HepG2 (cell line): ENCODE results near the gene CTCF. TPM values are rescaled to one million over a fixed set of nuclear protein-coding genes. Genes with fewer than 3 reads are reported as not detected.

Experiments used
- ASH2L ChIP-seq: fragments of 300-600, 200-600 bp; sonication (generic); IDR thresholded peaks from 2 replicates; pipeline ENCODE4 v1.7.0; 2017; ENCODE audit warnings: low read depth, mild to moderate bottlenecking, moderate library complexity, mixed read lengths, low read length; ENCODE audit not compliant: insufficient read length
- BRCA1 ChIP-seq: sonication (generic); formaldehyde crosslinking; IDR thresholded peaks from 2 replicates; pipeline ENCODE4 v1.4.0; 2020; ENCODE audit warnings: missing genetic modification reagents
- GABPA ChIP-seq, 2 experiments: IDR thresholded peaks; 2 replicates each; pipeline ENCODE4 v1.6.1; 2011 to 2016; ENCODE audit warnings: low read depth in 2 of 2, low read length in 1 of 2, missing biosample characterization in 1 of 2, missing genetic modification characterization in 1 of 2
- GABPB1 ChIP-seq: IDR thresholded peaks from 2 replicates; pipeline ENCODE4 v1.6.1; 2016; ENCODE audit warnings: mild to moderate bottlenecking, missing genetic modification reagents, moderate library complexity, missing compliant biosample characterization
- HNRNPLL ChIP-seq: fragments of 200-400 bp; formaldehyde crosslinking; IDR thresholded peaks from 2 replicates; pipeline ENCODE4 v1.6.1; 2017; ENCODE audit warnings: mild to moderate bottlenecking, low read depth, low read length; ENCODE audit not compliant: poor library complexity, severe bottlenecking
- NFRKB ChIP-seq: fragments of 450-650 bp; IDR thresholded peaks from 2 replicates; pipeline ENCODE4 v1.6.1; 2017
- SALL1 ChIP-seq: sonication (generic); formaldehyde crosslinking; IDR thresholded peaks from 2 replicates; pipeline ENCODE4 v1.8.0; 2022; ENCODE audit warnings: mild to moderate bottlenecking, missing genetic modification reagents
- TFDP1 ChIP-seq: IDR thresholded peaks from 2 replicates; pipeline ENCODE4 v1.6.1; 2016; ENCODE audit warnings: missing compliant biosample characterization, missing genetic modification reagents, borderline replicate concordance
- TGIF2 ChIP-seq: IDR thresholded peaks from 2 replicates; pipeline ENCODE4 v1.6.1; 2016; ENCODE audit warnings: control low read depth, missing compliant biosample characterization
- THYN1 ChIP-seq: sonication (generic); formaldehyde crosslinking; IDR thresholded peaks from 2 replicates; pipeline ENCODE4 v1.8.1; 2023; ENCODE audit warnings: low read depth, mild to moderate bottlenecking, moderate library complexity, missing genetic modification reagents, borderline replicate concordance
- TP53 ChIP-seq: sonication (generic); formaldehyde crosslinking; conservative IDR thresholded peaks from 2 replicates; pipeline ENCODE4 v1.4.0; 2020; ENCODE audit warnings: missing genetic modification reagents
- XBP1 ChIP-seq: sonication (generic); formaldehyde crosslinking; IDR thresholded peaks from 2 replicates; pipeline ENCODE4 v1.5.0; 2020; ENCODE audit warnings: missing genetic modification reagents
- ZNF441 ChIP-seq: sonication (generic); formaldehyde crosslinking; IDR thresholded peaks from 2 replicates; pipeline ENCODE4 v1.7.0; 2021; ENCODE audit warnings: missing genetic modification reagents, borderline replicate concordance
- ZNF746 ChIP-seq: sonication (generic); formaldehyde crosslinking; IDR thresholded peaks from 2 replicates; pipeline ENCODE4 v1.8.0; 2022; ENCODE audit warnings: mild to moderate bottlenecking, missing genetic modification reagents
- polyA plus RNA-seq, 8 experiments: library from polyadenylated mRNA; depleted of rRNA in 3 of 8; stranded (reverse) in 7 of 8; unstranded in 1 of 8; fragments of >200 nt; fragmentation: Illumina TruSeq in 4 of 8; extraction: Trizol in 4 of 8; gene quantifications; 2 replicates each; pipeline versions ENCODE4 v1.2.1 to v1.2.3, GENCODE V29; 2011 to 2016; ENCODE audit warnings: low read depth in 4 of 8, missing spikeins in 1 of 8, mixed read lengths in 1 of 8; ENCODE audit not compliant: insufficient read depth in 1 of 8
- total RNA-seq, 5 experiments: library from RNA; depleted of rRNA; stranded (reverse); fragments of >200 nt; fragmentation: Illumina TruSeq; extraction: Trizol; gene quantifications; 2 replicates each; pipeline ENCODE4 v1.2.3, GENCODE V29; 2016; ENCODE audit warnings: low read depth in 1 of 5
- TF ChIP-seq, protein P1 (sequence below): sonication (generic); formaldehyde crosslinking; IDR thresholded peaks from 2 replicates; pipeline ENCODE4 v1.5.1; 2020; ENCODE audit warnings: missing genetic modification reagents, mild to moderate bottlenecking, borderline replicate concordance
- TF ChIP-seq, protein P2 (sequence below): sonication (generic); formaldehyde crosslinking; IDR thresholded peaks from 2 replicates; pipeline ENCODE4 v1.5.0; 2020; ENCODE audit warnings: mild to moderate bottlenecking, missing genetic modification reagents, borderline replicate concordance
- TF ChIP-seq, protein P3 (sequence below): sonication (generic); formaldehyde crosslinking; IDR thresholded peaks from 2 replicates; pipeline ENCODE4 v1.5.0; 2020; ENCODE audit warnings: missing genetic modification reagents
- TF ChIP-seq, protein P4 (sequence below): IDR thresholded peaks from 2 replicates; pipeline ENCODE4 v1.6.1; 2012; ENCODE audit warnings: inconsistent platforms

Gene CTCF
- total and polyA plus RNA-seq, 2 of the 13 experiments (the other 11 are each of a cell fraction or from before 2014, with no cell fraction given), result 19.5 to 37.5 TPM

- TF ChIP-seq, protein P1, sequence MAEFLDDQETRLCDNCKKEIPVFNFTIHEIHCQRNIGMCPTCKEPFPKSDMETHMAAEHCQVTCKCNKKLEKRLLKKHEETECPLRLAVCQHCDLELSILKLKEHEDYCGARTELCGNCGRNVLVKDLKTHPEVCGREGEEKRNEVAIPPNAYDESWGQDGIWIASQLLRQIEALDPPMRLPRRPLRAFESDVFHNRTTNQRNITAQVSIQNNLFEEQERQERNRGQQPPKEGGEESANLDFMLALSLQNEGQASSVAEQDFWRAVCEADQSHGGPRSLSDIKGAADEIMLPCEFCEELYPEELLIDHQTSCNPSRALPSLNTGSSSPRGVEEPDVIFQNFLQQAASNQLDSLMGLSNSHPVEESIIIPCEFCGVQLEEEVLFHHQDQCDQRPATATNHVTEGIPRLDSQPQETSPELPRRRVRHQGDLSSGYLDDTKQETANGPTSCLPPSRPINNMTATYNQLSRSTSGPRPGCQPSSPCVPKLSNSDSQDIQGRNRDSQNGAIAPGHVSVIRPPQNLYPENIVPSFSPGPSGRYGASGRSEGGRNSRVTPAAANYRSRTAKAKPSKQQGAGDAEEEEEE (CRISPR knock-in tag), result no peak
- TF ChIP-seq TP53 (CRISPR knock-in tag) (no peak), NFRKB (no peak), TGIF2 (CRISPR knock-in tag) (0 out of 2 replicates have a peak, but pooled peaks have one; percentile 20), GABPB1 (CRISPR knock-in tag) (peak; percentile 87), ZNF441 (CRISPR knock-in tag) (peak; percentile 66; the same call in 1 of the 2 replicates), ASH2L (peak; percentile 53), THYN1 (CRISPR knock-in tag) (no peak), GABPA (IDR thresholded peaks at IDR 0.05; ENCODE audit: low read depth, low read length) (peak; percentile 35), GABPA (CRISPR knock-in tag; IDR thresholded peaks at IDR 0.05; ENCODE audit: low read depth) (peak; percentile 44; the same call in 1 of the 2 replicates), HNRNPLL (peak; percentile 63), BRCA1 (CRISPR knock-in tag) (no peak), TFDP1 (CRISPR knock-in tag) (peak; percentile 50; the same call in 1 of the 2 replicates), XBP1 (no peak), SALL1 (CRISPR knock-in tag) (peak; percentile 28; the same call in 1 of the 2 replicates), ZNF746 (CRISPR knock-in tag) (peak; percentile 77; the same call in 1 of the 2 replicates)
- TF ChIP-seq, protein P2, sequence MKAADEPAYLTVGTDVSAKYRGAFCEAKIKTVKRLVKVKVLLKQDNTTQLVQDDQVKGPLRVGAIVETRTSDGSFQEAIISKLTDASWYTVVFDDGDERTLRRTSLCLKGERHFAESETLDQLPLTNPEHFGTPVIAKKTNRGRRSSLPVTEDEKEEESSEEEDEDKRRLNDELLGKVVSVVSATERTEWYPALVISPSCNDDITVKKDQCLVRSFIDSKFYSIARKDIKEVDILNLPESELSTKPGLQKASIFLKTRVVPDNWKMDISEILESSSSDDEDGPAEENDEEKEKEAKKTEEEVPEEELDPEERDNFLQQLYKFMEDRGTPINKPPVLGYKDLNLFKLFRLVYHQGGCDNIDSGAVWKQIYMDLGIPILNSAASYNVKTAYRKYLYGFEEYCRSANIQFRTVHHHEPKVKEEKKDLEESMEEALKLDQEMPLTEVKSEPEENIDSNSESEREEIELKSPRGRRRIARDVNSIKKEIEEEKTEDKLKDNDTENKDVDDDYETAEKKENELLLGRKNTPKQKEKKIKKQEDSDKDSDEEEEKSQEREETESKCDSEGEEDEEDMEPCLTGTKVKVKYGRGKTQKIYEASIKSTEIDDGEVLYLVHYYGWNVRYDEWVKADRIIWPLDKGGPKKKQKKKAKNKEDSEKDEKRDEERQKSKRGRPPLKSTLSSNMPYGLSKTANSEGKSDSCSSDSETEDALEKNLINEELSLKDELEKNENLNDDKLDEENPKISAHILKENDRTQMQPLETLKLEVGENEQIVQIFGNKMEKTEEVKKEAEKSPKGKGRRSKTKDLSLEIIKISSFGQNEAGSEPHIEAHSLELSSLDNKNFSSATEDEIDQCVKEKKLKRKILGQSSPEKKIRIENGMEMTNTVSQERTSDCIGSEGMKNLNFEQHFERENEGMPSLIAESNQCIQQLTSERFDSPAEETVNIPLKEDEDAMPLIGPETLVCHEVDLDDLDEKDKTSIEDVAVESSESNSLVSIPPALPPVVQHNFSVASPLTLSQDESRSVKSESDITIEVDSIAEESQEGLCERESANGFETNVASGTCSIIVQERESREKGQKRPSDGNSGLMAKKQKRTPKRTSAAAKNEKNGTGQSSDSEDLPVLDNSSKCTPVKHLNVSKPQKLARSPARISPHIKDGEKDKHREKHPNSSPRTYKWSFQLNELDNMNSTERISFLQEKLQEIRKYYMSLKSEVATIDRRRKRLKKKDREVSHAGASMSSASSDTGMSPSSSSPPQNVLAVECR (CRISPR knock-in tag), result peak; percentile 27; the same call in 1 of the 2 replicates
- TF ChIP-seq, protein P3, sequence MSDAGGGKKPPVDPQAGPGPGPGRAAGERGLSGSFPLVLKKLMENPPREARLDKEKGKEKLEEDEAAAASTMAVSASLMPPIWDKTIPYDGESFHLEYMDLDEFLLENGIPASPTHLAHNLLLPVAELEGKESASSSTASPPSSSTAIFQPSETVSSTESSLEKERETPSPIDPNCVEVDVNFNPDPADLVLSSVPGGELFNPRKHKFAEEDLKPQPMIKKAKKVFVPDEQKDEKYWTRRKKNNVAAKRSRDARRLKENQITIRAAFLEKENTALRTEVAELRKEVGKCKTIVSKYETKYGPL (CRISPR knock-in tag), result no peak
- TF ChIP-seq, protein P4, sequence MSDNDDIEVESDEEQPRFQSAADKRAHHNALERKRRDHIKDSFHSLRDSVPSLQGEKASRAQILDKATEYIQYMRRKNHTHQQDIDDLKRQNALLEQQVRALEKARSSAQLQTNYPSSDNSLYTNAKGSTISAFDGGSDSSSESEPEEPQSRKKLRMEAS, result peak; percentile 56
Observed at GRCh38 chr16:67537636-67538591, 24.4 kb upstream of the CTCF start (continued).
